Spleen (tissue), 7 donors: ENCODE results near the gene FANCF.

Experiments
- POLR2A ChIP-seq, 3 donors: fragments of 450-650 bp; IDR thresholded peaks; one replicate each; pipeline ENCODE4 v1.5.1; 2017; ENCODE audit warnings: antibody characterized with exemption in 3 of 3, mild to moderate bottlenecking in 1 of 3
- POLR2AphosphoS5 ChIP-seq, 3 donors: sonication (generic); formaldehyde crosslinking; IDR thresholded peaks; one replicate each; pipeline ENCODE4 v1.5.1; 2017; ENCODE audit warnings: antibody characterized with exemption in 3 of 3
- TF ChIP-seq, protein P1 (sequence below), 11 experiments: fragments of 200-600 bp in 7 of 11; fragments of 450-650 bp in 4 of 11; sonication (generic) in 4 of 11; IDR thresholded peaks in 8 of 11; conservative IDR thresholded peaks in 3 of 11; 1 replicate in 7 of 11; 2 replicates in 4 of 11; pipeline versions ENCODE4 v1.4.0 to v1.8.0; 2016 to 2021; ENCODE audit warnings: antibody characterized with exemption in 11 of 11, inconsistent platforms in 4 of 11, mild to moderate bottlenecking in 1 of 11
- donor health status: DM: no; HTN: no; CAD: no; lungs with moderate emphysema.
- donor health status: DM: no; HTN: no; CAD: no.
- donor health status: DM: no; HTN: no; CAD: no.

DNA sequence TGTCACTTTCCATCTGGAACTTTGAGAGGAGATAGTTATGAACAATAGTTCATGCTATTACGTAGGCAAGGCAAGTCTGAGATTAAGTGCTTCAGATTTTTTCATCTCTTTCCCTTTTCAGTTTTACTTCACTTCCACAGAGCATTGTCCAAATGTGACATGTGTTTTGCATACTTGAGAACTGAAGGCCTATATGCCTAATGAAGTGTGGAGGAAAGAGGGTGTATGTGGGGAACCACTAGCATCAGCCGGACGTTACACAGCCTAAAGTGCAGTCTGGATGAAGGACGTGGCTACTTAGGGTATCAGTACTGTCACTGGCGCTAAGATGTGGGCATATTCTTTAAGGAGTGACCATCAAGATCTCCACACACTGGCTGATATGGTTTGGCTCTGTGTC lies 26.2 kb downstream of the FANCF start:
- TF ChIP-seq POLR2A (IDR thresholded peaks at IDR 0.05), result no peak
- TF ChIP-seq, protein P1, sequence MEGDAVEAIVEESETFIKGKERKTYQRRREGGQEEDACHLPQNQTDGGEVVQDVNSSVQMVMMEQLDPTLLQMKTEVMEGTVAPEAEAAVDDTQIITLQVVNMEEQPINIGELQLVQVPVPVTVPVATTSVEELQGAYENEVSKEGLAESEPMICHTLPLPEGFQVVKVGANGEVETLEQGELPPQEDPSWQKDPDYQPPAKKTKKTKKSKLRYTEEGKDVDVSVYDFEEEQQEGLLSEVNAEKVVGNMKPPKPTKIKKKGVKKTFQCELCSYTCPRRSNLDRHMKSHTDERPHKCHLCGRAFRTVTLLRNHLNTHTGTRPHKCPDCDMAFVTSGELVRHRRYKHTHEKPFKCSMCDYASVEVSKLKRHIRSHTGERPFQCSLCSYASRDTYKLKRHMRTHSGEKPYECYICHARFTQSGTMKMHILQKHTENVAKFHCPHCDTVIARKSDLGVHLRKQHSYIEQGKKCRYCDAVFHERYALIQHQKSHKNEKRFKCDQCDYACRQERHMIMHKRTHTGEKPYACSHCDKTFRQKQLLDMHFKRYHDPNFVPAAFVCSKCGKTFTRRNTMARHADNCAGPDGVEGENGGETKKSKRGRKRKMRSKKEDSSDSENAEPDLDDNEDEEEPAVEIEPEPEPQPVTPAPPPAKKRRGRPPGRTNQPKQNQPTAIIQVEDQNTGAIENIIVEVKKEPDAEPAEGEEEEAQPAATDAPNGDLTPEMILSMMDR (IDR thresholded peaks at IDR 0.05 in 8 of 11, conservative IDR thresholded peaks at IDR 0.05 in 3 of 11), result no peak
- TF ChIP-seq POLR2AphosphoS5 (IDR thresholded peaks at IDR 0.05), result no peak
